ENCODE data around the gene NDUFS6. TPM values are rescaled to one million over a fixed set of nuclear protein-coding genes. Genes with fewer than 3 reads are reported as not detected.

NDUFS6 gene
- total and polyA plus RNA-seq, 8 donors: 12.8 to 95.0 (median 86.0) TPM; not detected in 1

DNA sequence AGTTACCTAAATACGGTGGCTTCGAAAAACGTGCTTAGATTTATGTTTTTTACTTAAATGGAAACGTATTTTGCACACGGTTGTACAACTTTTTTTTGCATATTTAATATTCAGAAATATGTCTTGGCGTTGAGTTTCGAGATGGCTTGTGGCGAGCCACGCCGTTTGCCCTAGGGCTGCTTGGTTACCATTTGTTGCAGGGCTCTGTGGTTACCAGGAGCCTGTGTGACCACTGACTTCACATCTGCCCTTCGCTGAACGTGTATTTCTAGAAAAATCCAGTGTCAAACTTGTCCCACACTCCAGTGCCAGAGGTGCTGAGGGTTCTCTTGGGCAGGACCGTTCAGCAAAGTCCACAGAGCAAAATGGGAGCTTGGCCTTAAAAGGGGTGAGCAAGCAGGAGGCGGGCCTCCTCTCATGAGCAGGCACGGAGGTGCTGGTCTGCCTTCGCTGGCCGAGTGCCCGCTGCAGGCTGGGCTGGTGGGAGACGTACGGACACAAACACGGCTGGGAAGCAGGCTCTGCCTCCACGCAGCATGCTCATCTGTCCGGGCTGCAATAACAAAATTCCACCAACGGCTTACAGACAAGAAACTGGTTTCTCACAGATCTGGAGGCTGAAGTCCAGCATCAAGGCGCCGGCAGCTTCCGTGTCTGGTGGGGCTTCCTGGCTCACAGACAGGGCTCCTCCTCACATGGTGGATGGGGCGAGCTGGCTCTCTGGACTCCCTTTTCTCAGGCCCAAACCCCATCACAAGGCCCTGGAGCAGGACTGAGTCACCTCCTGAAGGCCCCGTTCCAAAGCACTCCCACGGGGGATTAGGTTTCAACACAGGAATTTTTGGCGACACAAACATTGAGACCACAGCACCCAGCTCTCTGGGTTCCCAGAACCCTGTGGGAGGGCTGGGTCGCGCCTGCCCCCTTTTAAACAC is 7.0 kb upstream of the NDUFS6 start:
- no peak for DNase-seq

GRCh38 chr5:1794901-1795290 is 6.3 kb upstream of the NDUFS6 start:
- intact Hi-C loops (cut with DNase I; ENCODE audit: low total_unique reads): no loop called here
- no peak for DNase-seq

More for the DNA sequence above, 7.0 kb upstream of the NDUFS6 start:
- 81 to 86% (median 84%) methylated on average over 27 to 33 of the region's 33 CpGs for WGBS, 5 donors
- Histone ChIP-seq H3K36me3 (peaks cover 13 to 29% (median 28%) of the 10 kb centered on the region in 4 donors), H3K9me3 (no peaks in the 10 kb centered on the region), H3K27me3 (no peaks in the 10 kb centered on the region), H3K4me3 (no peak overlapping the region), H3K4me1 (peaks cover 7 to 39% (median 26%) of the 10 kb centered on the region in 4 donors), H3K27ac (peak overlapping the region in 1 of 5 donors; percentile 66)
- intact Hi-C loops (cut with DNase I; ENCODE audit: low total_unique reads): no loop called here
- TF ChIP-seq POLR2AphosphoS5 (IDR thresholded peaks at IDR 0.05): no peak
- TF ChIP-seq EP300 (IDR thresholded peaks at IDR 0.05): no peak
- no peak for TF ChIP-seq POLR2A (IDR thresholded peaks at IDR 0.05)
- TF ChIP-seq CTCF (IDR thresholded peaks at IDR 0.05): no peak

GRCh38 chr5:1795506-1795905 is 5.7 kb upstream of the NDUFS6 start:
- peaks cover 13 to 29% (median 28%) of the 10 kb centered on the region in 4 donors for H3K36me3 ChIP-seq
- no peaks in the 10 kb centered on the region for H3K27me3 ChIP-seq
- WGBS, 5 donors: 78 to 87% (median 83%) methylated on average over 6 to 13 of the region's 13 CpGs
- no peak for DNase-seq
- H3K4me1 ChIP-seq: peaks cover 7 to 35% (median 28%) of the 10 kb centered on the region in 4 donors
- TF ChIP-seq POLR2A (IDR thresholded peaks at IDR 0.05) (no peak), CTCF (IDR thresholded peaks at IDR 0.05) (no peak), POLR2AphosphoS5 (IDR thresholded peaks at IDR 0.05) (no peak), EP300 (IDR thresholded peaks at IDR 0.05) (no peak)
- no peak overlapping the region for H3K27ac ChIP-seq
- no peak overlapping the region for H3K4me3 ChIP-seq
- no peaks in the 10 kb centered on the region for H3K9me3 ChIP-seq
- intact Hi-C loops (cut with DNase I; ENCODE audit: low total_unique reads): no loop called here

More at GRCh38 chr5:1794901-1795290, 6.3 kb upstream of the NDUFS6 start:
- peaks cover 7 to 37% (median 25%) of the 10 kb centered on the region in 4 donors for H3K4me1 ChIP-seq
- H3K36me3 ChIP-seq: peaks cover 13 to 29% (median 28%) of the 10 kb centered on the region in 4 donors
- H3K27me3 ChIP-seq: no peaks in the 10 kb centered on the region
- no peak overlapping the region for H3K4me3 ChIP-seq
- H3K9me3 ChIP-seq: no peaks in the 10 kb centered on the region
- no peak for TF ChIP-seq CTCF (IDR thresholded peaks at IDR 0.05)
- TF ChIP-seq POLR2AphosphoS5 (IDR thresholded peaks at IDR 0.05): no peak
- no peak for TF ChIP-seq POLR2A (IDR thresholded peaks at IDR 0.05)
- H3K27ac ChIP-seq: no peak overlapping the region
- 82 to 92% (median 84%) methylated on average over 10 to 17 of the region's 17 CpGs for WGBS, 5 donors

DNA sequence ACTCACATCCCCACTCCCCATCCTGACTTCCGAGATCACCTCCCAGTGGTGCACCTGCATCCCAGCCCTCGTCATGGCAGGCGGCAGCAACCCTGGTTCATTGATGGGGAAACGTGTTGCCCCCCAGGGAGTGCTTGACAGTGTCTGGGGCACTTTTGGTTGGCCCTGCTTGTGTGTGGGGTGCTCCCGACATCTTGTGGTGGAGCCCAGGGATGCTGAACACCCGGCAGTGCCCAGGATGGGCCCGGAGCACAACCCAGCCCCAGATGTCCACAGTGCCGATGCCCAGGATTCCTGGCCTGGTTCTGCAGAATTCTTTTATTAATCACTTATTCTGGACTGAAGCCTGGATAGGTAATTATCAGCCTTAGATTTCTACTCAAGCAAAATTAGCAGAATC is 5.3 kb upstream of the NDUFS6 start:
- H3K27ac ChIP-seq: no peak overlapping the region
- H3K36me3 ChIP-seq: peaks cover 13 to 29% (median 28%) of the 10 kb centered on the region in 4 donors
- no peaks in the 10 kb centered on the region for H3K9me3 ChIP-seq
- DNase-seq: no peak
- no peak for TF ChIP-seq POLR2AphosphoS5 (IDR thresholded peaks at IDR 0.05)
- TF ChIP-seq POLR2A (IDR thresholded peaks at IDR 0.05): no peak
- no peak for TF ChIP-seq EP300 (IDR thresholded peaks at IDR 0.05)
- TF ChIP-seq CTCF (IDR thresholded peaks at IDR 0.05): no peak
- WGBS, 5 donors: 85 to 93% (median 87%) methylated on average over 6 to 8 of the region's 8 CpGs
- intact Hi-C loops (cut with DNase I; ENCODE audit: low total_unique reads): no loop called here
- H3K4me1 ChIP-seq: peaks cover 7 to 38% (median 32%) of the 10 kb centered on the region in 4 donors
- H3K27me3 ChIP-seq: no peaks in the 10 kb centered on the region
- no peak overlapping the region for H3K4me3 ChIP-seq
